GM10248 (cell line): ENCODE data around the gene PRR5L.

Source experiments
- CTCF ChIA-PET: fragments of 300-600 bp; sonication (Branson Sonifier 250); formaldehyde crosslinking; extraction: SDS; loops from one replicate; lab custom pipeline; 2021; ENCODE audit warnings: antibody characterized with exemption; lab: Yijun Ruan, JAX
- POLR2A ChIA-PET: fragments of 350-650 bp; sonication (Branson Sonifier 250); formaldehyde crosslinking; extraction: SDS; loops from one replicate; lab custom pipeline; 2020; ENCODE audit warnings: antibody characterized with exemption; lab: Yijun Ruan, JAX
- DNase-seq: peaks from one replicate; pipeline ENCODE4 v3.0.0; 2012; ENCODE audit errors: extremely low spot score
- TF ChIP-seq, protein P1 (sequence below): IDR thresholded peaks from 2 replicates; pipeline ENCODE4 v1.5.1; 2012; ENCODE audit warnings: mild to moderate bottlenecking, low read depth; ENCODE audit errors: extremely low read depth, missing control alignments, control extremely low read depth

PRR5L gene

DNA sequence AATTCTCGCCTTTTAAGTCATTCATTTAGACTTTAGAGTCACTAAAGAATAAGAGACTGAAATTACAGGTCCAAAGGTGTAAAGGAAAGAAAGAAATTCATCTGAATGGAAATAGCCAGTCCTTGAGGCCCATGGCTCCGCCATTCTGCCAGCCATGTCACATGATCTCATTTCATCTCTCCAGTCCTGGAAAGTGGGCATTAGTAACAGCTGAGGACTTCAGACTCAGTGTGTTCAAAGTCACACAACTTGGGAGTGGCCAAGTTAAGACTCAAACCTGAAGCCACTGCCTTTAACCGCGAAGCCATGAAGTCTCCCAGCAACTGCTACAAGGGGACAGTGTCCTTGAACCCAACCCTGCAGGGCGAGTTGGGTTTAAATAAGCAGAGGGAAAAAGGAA, 103.7 kb downstream of the PRR5L start:
- no peak for DNase-seq
- ChIA-PET POLR2A (no interaction called here), CTCF (interaction anchor here (0.9 to 3.6 kb wide), 4 partner anchors 12 to 93 kb away, joined by 3 to 17 read pairs (median 4); no protein-coding TSS in a partner anchor)
- TF ChIP-seq, protein P1, sequence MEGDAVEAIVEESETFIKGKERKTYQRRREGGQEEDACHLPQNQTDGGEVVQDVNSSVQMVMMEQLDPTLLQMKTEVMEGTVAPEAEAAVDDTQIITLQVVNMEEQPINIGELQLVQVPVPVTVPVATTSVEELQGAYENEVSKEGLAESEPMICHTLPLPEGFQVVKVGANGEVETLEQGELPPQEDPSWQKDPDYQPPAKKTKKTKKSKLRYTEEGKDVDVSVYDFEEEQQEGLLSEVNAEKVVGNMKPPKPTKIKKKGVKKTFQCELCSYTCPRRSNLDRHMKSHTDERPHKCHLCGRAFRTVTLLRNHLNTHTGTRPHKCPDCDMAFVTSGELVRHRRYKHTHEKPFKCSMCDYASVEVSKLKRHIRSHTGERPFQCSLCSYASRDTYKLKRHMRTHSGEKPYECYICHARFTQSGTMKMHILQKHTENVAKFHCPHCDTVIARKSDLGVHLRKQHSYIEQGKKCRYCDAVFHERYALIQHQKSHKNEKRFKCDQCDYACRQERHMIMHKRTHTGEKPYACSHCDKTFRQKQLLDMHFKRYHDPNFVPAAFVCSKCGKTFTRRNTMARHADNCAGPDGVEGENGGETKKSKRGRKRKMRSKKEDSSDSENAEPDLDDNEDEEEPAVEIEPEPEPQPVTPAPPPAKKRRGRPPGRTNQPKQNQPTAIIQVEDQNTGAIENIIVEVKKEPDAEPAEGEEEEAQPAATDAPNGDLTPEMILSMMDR, result no peak

DNA sequence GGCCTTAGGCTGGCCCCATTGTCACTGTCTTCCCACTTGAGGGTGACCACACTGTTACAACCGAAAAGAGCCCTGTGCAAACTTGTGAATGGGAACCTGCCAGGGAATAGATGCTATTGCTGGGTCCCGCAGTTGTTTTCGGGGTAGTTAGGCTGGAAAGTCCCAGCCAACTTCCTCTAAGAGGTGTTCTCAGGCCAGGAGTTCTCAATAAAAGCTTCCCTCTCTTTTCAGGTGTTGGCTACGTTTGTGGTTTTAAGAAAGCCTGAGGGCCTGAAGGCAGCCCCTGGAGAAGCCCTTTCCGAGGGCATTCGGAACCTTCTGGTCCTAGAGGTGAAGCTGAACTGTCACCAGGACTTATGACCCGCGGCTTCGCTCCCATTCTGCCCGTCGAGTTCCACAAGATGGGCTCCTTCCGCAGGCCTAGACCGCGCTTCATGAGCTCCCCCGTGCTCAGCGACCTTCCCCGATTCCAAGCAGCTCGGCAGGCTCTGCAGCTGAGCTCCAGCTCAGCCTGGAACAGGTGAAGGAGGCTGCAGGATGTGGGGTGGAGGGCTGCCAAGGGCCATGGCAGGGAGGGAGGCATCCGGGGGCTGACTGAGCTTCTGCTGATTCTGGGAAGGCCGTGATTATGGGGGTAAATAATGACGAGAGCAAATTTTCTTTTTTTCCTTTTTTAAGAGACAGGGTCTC, 104.8 kb downstream of the PRR5L start:
- TF ChIP-seq, protein P1, result no peak
- CTCF ChIA-PET, result interaction anchor here (0.9 to 3.6 kb wide), 5 partner anchors 11 to 41 kb away, joined by 3 to 17 read pairs (median 3); no protein-coding TSS in a partner anchor
- no peak for DNase-seq
- POLR2A ChIA-PET, result no interaction called here

DNA sequence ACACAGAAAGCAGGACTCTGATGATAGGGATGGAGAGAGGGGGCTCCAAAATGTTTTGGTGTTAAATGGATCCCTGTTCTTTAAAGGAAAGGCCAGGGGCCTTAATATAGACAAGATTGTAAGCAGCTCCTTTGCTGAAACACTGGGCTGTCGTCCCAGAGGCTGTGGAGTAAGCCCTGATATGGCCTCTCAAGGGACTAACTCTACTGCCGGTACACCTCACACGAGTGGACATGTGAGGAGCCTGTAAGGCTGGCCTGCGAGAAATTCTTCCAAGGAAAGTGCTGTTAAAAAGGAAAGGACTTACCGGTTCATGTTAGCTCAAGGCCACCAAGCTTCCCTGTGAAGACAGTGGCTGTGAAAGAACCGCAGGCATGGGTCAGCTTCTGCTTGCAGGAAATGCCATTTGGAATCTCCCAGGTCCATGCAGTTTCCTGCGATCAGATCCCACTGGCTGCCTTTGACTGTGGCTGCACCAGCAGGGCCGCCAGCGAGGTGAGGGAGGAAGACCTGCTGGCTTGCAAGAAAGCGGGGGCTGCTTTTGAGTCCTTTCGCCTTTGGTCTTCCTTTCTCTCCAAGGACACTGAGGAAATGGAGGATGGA, 106.6 kb downstream of the PRR5L start:
- POLR2A ChIA-PET, result no interaction called here
- CTCF ChIA-PET, result interaction anchor here (1.0 to 3.6 kb wide), 5 partner anchors 8 to 90 kb away, joined by 3 to 17 read pairs (median 5); no protein-coding TSS in a partner anchor
- DNase-seq, result no peak
- TF ChIP-seq, protein P1, result no peak

DNA sequence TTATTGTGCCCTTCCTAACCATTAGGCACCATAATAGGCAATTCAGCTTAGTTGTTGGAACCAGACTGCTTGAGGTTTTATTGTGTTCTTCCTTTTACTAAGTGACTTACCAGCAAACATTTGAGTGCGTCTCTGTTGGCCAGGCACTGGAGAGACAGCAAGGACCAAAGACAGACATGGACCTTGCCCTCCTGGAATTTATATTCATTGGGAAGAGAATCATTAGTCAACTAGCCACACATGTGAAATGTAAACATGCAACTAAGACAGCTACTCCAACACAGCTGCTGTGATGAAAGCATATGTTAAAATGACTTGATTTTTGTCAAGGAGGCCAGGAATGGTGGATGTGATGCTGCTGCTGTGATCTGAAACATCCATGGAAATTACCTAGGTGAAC, 107.6 kb downstream of the PRR5L start:
- TF ChIP-seq, protein P1, result no peak
- ChIA-PET POLR2A (no interaction called here), CTCF (interaction anchor here (1.0 to 3.6 kb wide), 5 partner anchors 8 to 89 kb away, joined by 3 to 17 read pairs (median 5); no protein-coding TSS in a partner anchor)
- no peak for DNase-seq

DNA sequence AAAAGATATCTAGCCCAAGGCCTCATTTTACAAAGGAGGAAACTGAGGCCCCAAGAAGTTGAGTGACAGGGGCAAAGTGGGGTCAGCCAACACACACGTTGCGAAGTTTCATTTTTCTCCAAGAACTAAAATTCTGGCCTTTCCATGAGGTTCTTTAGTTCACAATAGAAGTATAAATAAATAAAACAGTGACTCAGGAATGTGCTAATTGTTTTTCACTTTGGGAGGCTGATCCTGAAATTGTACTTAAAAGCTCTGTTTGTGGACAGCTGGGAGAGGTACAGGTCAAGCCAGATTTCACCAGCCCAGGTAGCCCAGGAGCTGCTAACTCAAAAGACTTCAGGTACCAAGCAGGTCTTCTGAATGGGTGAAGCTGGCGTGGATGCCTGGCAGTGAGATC, 108.7 kb downstream of the PRR5L start:
- TF ChIP-seq, protein P1, result no peak
- CTCF ChIA-PET, result interaction anchor here (2.1 kb wide), 1 partner anchor 10 kb away, joined by 7 read pairs; no protein-coding TSS in a partner anchor
- POLR2A ChIA-PET, result no interaction called here
- DNase-seq, result no peak

DNA sequence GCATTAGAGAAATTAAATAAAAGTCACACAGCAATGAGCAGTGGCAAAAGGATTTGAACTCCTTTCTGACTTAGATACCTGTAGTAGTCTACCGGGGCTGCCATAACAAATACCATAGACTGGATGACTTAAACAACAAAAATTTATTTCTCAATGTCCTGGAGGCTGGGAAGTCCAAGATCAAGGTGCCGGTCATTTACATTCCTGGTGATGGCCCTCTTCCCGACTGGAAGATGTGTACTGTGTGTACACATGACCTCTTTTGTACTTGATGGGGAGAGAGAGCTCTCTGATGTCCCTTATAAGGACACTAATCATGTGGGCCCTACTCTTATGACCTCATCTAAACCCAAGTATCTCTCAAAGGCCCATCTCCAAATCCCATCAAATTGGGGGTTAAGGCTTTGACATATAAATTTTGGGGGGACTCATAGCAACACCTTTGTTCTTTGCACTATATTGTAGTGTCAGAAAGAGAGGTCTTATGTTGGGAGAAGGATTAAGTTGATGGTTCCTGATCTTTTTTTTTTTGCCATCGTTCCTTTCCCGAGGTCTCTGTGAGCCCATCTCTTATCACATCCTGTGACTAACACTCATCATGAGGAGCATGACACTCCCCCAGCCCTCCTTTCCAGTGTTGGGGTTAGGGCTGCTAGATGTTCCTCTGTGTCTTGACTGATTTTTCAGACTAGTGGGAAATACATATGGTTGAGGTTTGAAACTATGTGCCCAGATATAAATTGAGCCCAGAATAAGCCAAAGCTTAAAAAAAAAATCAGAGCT, 109.7 kb downstream of the PRR5L start:
- no peak for DNase-seq
- TF ChIP-seq, protein P1, result no peak
- CTCF ChIA-PET, result interaction anchor here (0.8 to 1.5 kb wide), 2 partner anchors 9 to 26 kb away, joined by 4 read pairs; no protein-coding TSS in a partner anchor
- POLR2A ChIA-PET, result no interaction called here
